ENCODE data around the gene CABP4. TPM values are rescaled to one million over a fixed set of nuclear protein-coding genes. Genes with fewer than 3 reads are reported as not detected.

The CABP4 gene
- total RNA-seq, 4 donors from 2014 or later = 0.67 to 1.9 TPM; not detected in 2

- H3K4me1 ChIP-seq = no peaks in the 10 kb centered on the region
- H3K4me3 ChIP-seq = no peak overlapping the region
- no peaks in the 10 kb centered on the region for H3K36me3 ChIP-seq
Measured at GRCh38 chr11:67496113-67496512, 41.0 kb downstream of the CABP4 start.

GRCh38 chr11:67497656-67498291 is 42.6 kb downstream of the CABP4 start:
- intact Hi-C loops (cut with DNase I; ENCODE audit: low total_unique reads) = no loop called here
- Histone ChIP-seq H3K27ac (no peak overlapping the region), H3K4me1 (no peaks in the 10 kb centered on the region), H3K4me3 (no peak overlapping the region), H3K36me3 (no peaks in the 10 kb centered on the region), H3K9me3 (no peaks in the 10 kb centered on the region), H3K27me3 (no peaks in the 10 kb centered on the region)
- no peak for DNase-seq
- no peak for TF ChIP-seq POLR2A (IDR thresholded peaks at IDR 0.05)
- no peak for TF ChIP-seq CTCF (IDR thresholded peaks at IDR 0.05)

More at GRCh38 chr11:67496113-67496512, 41.0 kb downstream of the CABP4 start:
- H3K27me3 ChIP-seq = no peaks in the 10 kb centered on the region
- H3K27ac ChIP-seq = no peak overlapping the region
- TF ChIP-seq POLR2A (IDR thresholded peaks at IDR 0.05) = no peak
- no peak for TF ChIP-seq CTCF (IDR thresholded peaks at IDR 0.05)
- no peak for DNase-seq
- intact Hi-C loops (cut with DNase I; ENCODE audit: low total_unique reads) = no loop called here
- no peaks in the 10 kb centered on the region for H3K9me3 ChIP-seq

GRCh38 chr11:67498544-67498972 is 43.4 kb downstream of the CABP4 start:
- Histone ChIP-seq H3K4me3 (no peak overlapping the region), H3K9me3 (no peaks in the 10 kb centered on the region), H3K27ac (no peak overlapping the region), H3K27me3 (no peaks in the 10 kb centered on the region), H3K36me3 (no peaks in the 10 kb centered on the region), H3K4me1 (no peaks in the 10 kb centered on the region)
- DNase-seq = no peak
- TF ChIP-seq CTCF (IDR thresholded peaks at IDR 0.05) = no peak
- no peak for TF ChIP-seq POLR2A (IDR thresholded peaks at IDR 0.05)
- intact Hi-C loops (cut with DNase I; ENCODE audit: low total_unique reads) = no loop called here

- Histone ChIP-seq H3K36me3 (no peaks in the 10 kb centered on the region), H3K4me3 (no peak overlapping the region), H3K9me3 (no peaks in the 10 kb centered on the region), H3K4me1 (peaks cover 0 to 8% of the 10 kb centered on the region in 2 donors), H3K27ac (no peak overlapping the region), H3K27me3 (no peaks in the 10 kb centered on the region)
- no peak for TF ChIP-seq POLR2A (IDR thresholded peaks at IDR 0.05)
- TF ChIP-seq CTCF (IDR thresholded peaks at IDR 0.05) = no peak
- DNase-seq = no peak
- intact Hi-C loops (cut with DNase I; ENCODE audit: low total_unique reads) = no loop called here
Measured at GRCh38 chr11:67499808-67500483, 44.8 kb downstream of the CABP4 start.

GRCh38 chr11:67500484-67500821 is 45.3 kb downstream of the CABP4 start:
- H3K27me3 ChIP-seq = no peaks in the 10 kb centered on the region
- no peak overlapping the region for H3K27ac ChIP-seq
- no peak for TF ChIP-seq POLR2A (IDR thresholded peaks at IDR 0.05)
- TF ChIP-seq CTCF (IDR thresholded peaks at IDR 0.05) = no peak
- no peak overlapping the region for H3K4me3 ChIP-seq
- H3K9me3 ChIP-seq = no peaks in the 10 kb centered on the region
- peaks cover 0 to 10% of the 10 kb centered on the region in 2 donors for H3K4me1 ChIP-seq
- DNase-seq = no peak
- intact Hi-C loops (cut with DNase I; ENCODE audit: low total_unique reads) = no loop called here
- no peaks in the 10 kb centered on the region for H3K36me3 ChIP-seq

Measured in uterus (tissue), 4 donors.